ENCODE results near the gene PTPRB.

PTPRB gene

GRCh38 chr12:70571705-70572268 is 65.4 kb downstream of the PTPRB start:
- ChIA-PET CTCF (no interaction called here), POLR2A (no interaction called here)
- TF ChIP-seq HDGF (IDR thresholded peaks at IDR 0.05; ENCODE audit: borderline replicate concordance): no peak
- no peak for TF ChIP-seq LEF1 (IDR thresholded peaks at IDR 0.05; ENCODE audit: borderline replicate concordance)
- no peak for TF ChIP-seq BHLHE40 (IDR thresholded peaks at IDR 0.05; ENCODE audit: borderline replicate concordance)
- no peak for TF ChIP-seq NFRKB (IDR thresholded peaks at IDR 0.05)
- no peak for TF ChIP-seq FOXM1 (IDR thresholded peaks at IDR 0.05; ENCODE audit: borderline replicate concordance)
- TF ChIP-seq ARNT (IDR thresholded peaks at IDR 0.05): no peak
- no peak for TF ChIP-seq ZNF384 (IDR thresholded peaks at IDR 0.05)
- no peak for TF ChIP-seq FOXA1 (IDR thresholded peaks at IDR 0.05)
- no peak for TF ChIP-seq ELF4 (IDR thresholded peaks at IDR 0.05)
- no peak for TF ChIP-seq PKNOX1 (IDR thresholded peaks at IDR 0.05)
- TF ChIP-seq L3MBTL2 (conservative IDR thresholded peaks at IDR 0.05): no peak
- TF ChIP-seq SP1 (IDR thresholded peaks at IDR 0.05): no peak
- TF ChIP-seq SUZ12 (IDR thresholded peaks at IDR 0.05): no peak
- no peak for TF ChIP-seq FOXK2 (IDR thresholded peaks at IDR 0.05)
- TF ChIP-seq CTBP1 (IDR thresholded peaks at IDR 0.05; ENCODE audit: borderline replicate concordance): no peak
- TF ChIP-seq TARDBP (IDR thresholded peaks at IDR 0.05): no peak
- DNase-seq (ENCODE audit: extremely low spot score): no peak

- ChIA-PET POLR2A (no interaction called here), CTCF (no interaction called here)
- no peak for TF ChIP-seq FOXK2 (IDR thresholded peaks at IDR 0.05)
- TF ChIP-seq PKNOX1 (IDR thresholded peaks at IDR 0.05): no peak
- DNase-seq (ENCODE audit: extremely low spot score): no peak
These were observed 66.2 kb downstream of the PTPRB start for GRCh38 chr12:70571029-70571428.

- CTCF ChIA-PET: no interaction called here
- DNase-seq (ENCODE audit: extremely low spot score): no peak
- TF ChIP-seq FOXM1 (IDR thresholded peaks at IDR 0.05; ENCODE audit: borderline replicate concordance): no peak
- no peak for TF ChIP-seq PKNOX1 (IDR thresholded peaks at IDR 0.05)
- TF ChIP-seq L3MBTL2 (conservative IDR thresholded peaks at IDR 0.05): no peak
- TF ChIP-seq BHLHE40 (IDR thresholded peaks at IDR 0.05; ENCODE audit: borderline replicate concordance): no peak
- no peak for TF ChIP-seq FOXA1 (IDR thresholded peaks at IDR 0.05)
- no peak for TF ChIP-seq ARNT (IDR thresholded peaks at IDR 0.05)
- TF ChIP-seq FOXK2 (IDR thresholded peaks at IDR 0.05): no peak
- TF ChIP-seq NFRKB (IDR thresholded peaks at IDR 0.05): no peak
- TF ChIP-seq ELF4 (IDR thresholded peaks at IDR 0.05): no peak
- no peak for TF ChIP-seq TARDBP (IDR thresholded peaks at IDR 0.05)
- no peak for TF ChIP-seq SUZ12 (IDR thresholded peaks at IDR 0.05)
- no peak for TF ChIP-seq HDGF (IDR thresholded peaks at IDR 0.05; ENCODE audit: borderline replicate concordance)
- no peak for TF ChIP-seq ZNF384 (IDR thresholded peaks at IDR 0.05)
- POLR2A ChIA-PET: no interaction called here
These were observed 75.7 kb downstream of the PTPRB start for GRCh38 chr12:70561550-70561949.

- ChIA-PET CTCF (no interaction called here), POLR2A (no interaction called here)
- DNase-seq (ENCODE audit: extremely low spot score): no peak
- no peak for TF ChIP-seq BHLHE40 (IDR thresholded peaks at IDR 0.05; ENCODE audit: borderline replicate concordance)
- TF ChIP-seq HDGF (IDR thresholded peaks at IDR 0.05; ENCODE audit: borderline replicate concordance): no peak
- TF ChIP-seq FOXM1 (IDR thresholded peaks at IDR 0.05; ENCODE audit: borderline replicate concordance): no peak
- no peak for TF ChIP-seq CTBP1 (IDR thresholded peaks at IDR 0.05; ENCODE audit: borderline replicate concordance)
- no peak for TF ChIP-seq ELF4 (IDR thresholded peaks at IDR 0.05)
- no peak for TF ChIP-seq FOXK2 (IDR thresholded peaks at IDR 0.05)
- TF ChIP-seq L3MBTL2 (conservative IDR thresholded peaks at IDR 0.05): no peak
- no peak for TF ChIP-seq ARNT (IDR thresholded peaks at IDR 0.05)
These were observed 76.6 kb downstream of the PTPRB start for GRCh38 chr12:70560671-70561070.

GRCh38 chr12:70559390-70559789 is 77.8 kb downstream of the PTPRB start:
- CTCF ChIA-PET: no interaction called here
- no peak for DNase-seq (ENCODE audit: extremely low spot score)
- POLR2A ChIA-PET: no interaction called here
- TF ChIP-seq FOXM1 (IDR thresholded peaks at IDR 0.05; ENCODE audit: borderline replicate concordance) (no peak), ARNT (IDR thresholded peaks at IDR 0.05) (no peak), ZNF384 (IDR thresholded peaks at IDR 0.05) (no peak), NFRKB (IDR thresholded peaks at IDR 0.05) (no peak), PKNOX1 (IDR thresholded peaks at IDR 0.05) (no peak)

- POLR2A ChIA-PET: no interaction called here
- no peak for DNase-seq (ENCODE audit: extremely low spot score)
- TF ChIP-seq PKNOX1 (IDR thresholded peaks at IDR 0.05): no peak
- no peak for TF ChIP-seq ELF4 (IDR thresholded peaks at IDR 0.05)
- TF ChIP-seq CTBP1 (IDR thresholded peaks at IDR 0.05; ENCODE audit: borderline replicate concordance): no peak
- no peak for TF ChIP-seq L3MBTL2 (conservative IDR thresholded peaks at IDR 0.05)
- no peak for TF ChIP-seq ZNF384 (IDR thresholded peaks at IDR 0.05)
- no peak for TF ChIP-seq FOXK2 (IDR thresholded peaks at IDR 0.05)
- TF ChIP-seq BHLHE40 (IDR thresholded peaks at IDR 0.05; ENCODE audit: borderline replicate concordance): no peak
- no peak for TF ChIP-seq HDGF (IDR thresholded peaks at IDR 0.05; ENCODE audit: borderline replicate concordance)
- no peak for TF ChIP-seq LEF1 (IDR thresholded peaks at IDR 0.05; ENCODE audit: borderline replicate concordance)
- no peak for TF ChIP-seq SUZ12 (IDR thresholded peaks at IDR 0.05)
- no peak for TF ChIP-seq FOXM1 (IDR thresholded peaks at IDR 0.05; ENCODE audit: borderline replicate concordance)
- TF ChIP-seq TARDBP (IDR thresholded peaks at IDR 0.05): no peak
- no peak for TF ChIP-seq ARNT (IDR thresholded peaks at IDR 0.05)
- no peak for TF ChIP-seq SP1 (IDR thresholded peaks at IDR 0.05)
- no peak for TF ChIP-seq FOXA1 (IDR thresholded peaks at IDR 0.05)
- no peak for TF ChIP-seq NFRKB (IDR thresholded peaks at IDR 0.05)
- CTCF ChIA-PET: interaction anchor here (0.5 kb wide), 1 partner anchor 101 kb away, joined by 5 read pairs; no protein-coding TSS in a partner anchor
These were observed 79.5 kb downstream of the PTPRB start for GRCh38 chr12:70557583-70558191.

Measured in HEK293T (cell line).